ENCODE data around the gene AJM1. TPM values are rescaled to one million over a fixed set of nuclear protein-coding genes. Genes with fewer than 3 reads are reported as not detected.

Gene AJM1
- total and polyA plus RNA-seq, 2 donors (not counting 1 experiment from before 2014, with no cell fraction given): 1.7 to 2.9 TPM

GRCh38 chr9:136798708-136799078 is 43.6 kb upstream of the AJM1 start:
- no peak overlapping the region for H3K27ac Mint-ChIP-seq
- no peak for TF ChIP-seq EZH2 (IDR thresholded peaks at IDR 0.05; ENCODE audit: borderline replicate concordance, insufficient read depth, low read depth, low read length, poor library complexity, severe bottlenecking)
- TF ChIP-seq CTCF (IDR thresholded peaks at IDR 0.05): no peak
- no peaks in the 10 kb centered on the region for H3K9me3 Mint-ChIP-seq (ENCODE audit: insufficient read depth)
- Histone ChIP-seq H3K79me2 (ENCODE audit: control insufficient read depth, insufficient read depth, low read length) (no peaks in the 10 kb centered on the region), H3K4me1 (ENCODE audit: control insufficient read depth in 2 of 2, insufficient read depth in 2 of 2, low read length in 2 of 2) (peaks cover 20 to 30% of the 10 kb centered on the region in 2 donors), H3K27me3 (replicated peaks in 1 of 4; ENCODE audit: control extremely low read depth in 1 of 4, control insufficient read depth in 3 of 4, insufficient read depth in 4 of 4, low read length in 3 of 4) (peaks cover 0 to 25% (median 11%) of the 10 kb centered on the region in 4 experiments), H3K9ac (ENCODE audit: low read length) (no peak overlapping the region), H3K27ac (ENCODE audit: low read length in 2 of 2) (no peak overlapping the region), H4K20me1 (ENCODE audit: control insufficient read depth, insufficient read depth, low read length, poor library complexity, severe bottlenecking) (no peaks in the 10 kb centered on the region), H3K4me3 (ENCODE audit: control extremely low read depth in 1 of 5, extremely low read depth in 1 of 5, insufficient read depth in 1 of 5, low read depth in 2 of 5, low read length in 4 of 5) (no peak overlapping the region), H3K4me2 (replicated peaks; ENCODE audit: low read depth, low read length, poor library complexity, severe bottlenecking) (peak overlapping the region; percentile 99), H3K36me3 (replicated peaks in 1 of 2; ENCODE audit: control extremely low read depth in 1 of 2, control insufficient read depth in 1 of 2, extremely low read depth in 1 of 2, insufficient read depth in 2 of 2, low read length in 1 of 2) (no peaks in the 10 kb centered on the region), H3K9me3 (ENCODE audit: control extremely low read depth in 1 of 3, control insufficient read depth in 2 of 3, insufficient read depth in 1 of 3, low read length in 2 of 3) (no peaks in the 10 kb centered on the region), H2AFZ (ENCODE audit: insufficient read depth, low read depth, low read length, poor library complexity, severe bottlenecking) (no peak overlapping the region)
- ATAC-seq (ENCODE audit: low read depth): no peak
- no peak overlapping the region for H3K4me3 Mint-ChIP-seq
- ChIA-PET POLR2A (no interaction called here), CTCF (interaction anchor here (0.8 to 1.5 kb wide), 3 partner anchors 11 to 250 kb away, joined by 3 to 4 read pairs (median 3); no protein-coding TSS in a partner anchor)
- no peak for DNase-seq
- peaks cover 6% of the 10 kb centered on the region for H3K27me3 Mint-ChIP-seq
- H3K4me1 Mint-ChIP-seq: peaks cover 18% of the 10 kb centered on the region
- 84% methylated on average over 5 of the region's 6 CpGs for whole genome bisulfite sequencing (ENCODE audit: insufficient coverage)
- intact Hi-C loops (cut with micrococcal nuclease): loop anchor here (10.0 kb wide), 1 partner anchor 656 kb away; the partner anchor contains the start of gene NSMF

- Histone ChIP-seq H3K4me1 (ENCODE audit: control insufficient read depth in 2 of 2, insufficient read depth in 2 of 2, low read length in 2 of 2) (peaks cover 20 to 30% of the 10 kb centered on the region in 2 donors), H2AFZ (ENCODE audit: insufficient read depth, low read depth, low read length, poor library complexity, severe bottlenecking) (peak overlapping the region; percentile 76), H3K36me3 (replicated peaks in 1 of 2; ENCODE audit: control extremely low read depth in 1 of 2, control insufficient read depth in 1 of 2, extremely low read depth in 1 of 2, insufficient read depth in 2 of 2, low read length in 1 of 2) (no peaks in the 10 kb centered on the region), H3K9ac (ENCODE audit: low read length) (peak overlapping the region; percentile 73), H3K9me3 (ENCODE audit: control extremely low read depth in 1 of 3, control insufficient read depth in 2 of 3, insufficient read depth in 1 of 3, low read length in 2 of 3) (no peaks in the 10 kb centered on the region), H4K20me1 (ENCODE audit: control insufficient read depth, insufficient read depth, low read length, poor library complexity, severe bottlenecking) (no peaks in the 10 kb centered on the region), H3K79me2 (ENCODE audit: control insufficient read depth, insufficient read depth, low read length) (peaks cover 4% of the 10 kb centered on the region), H3K4me2 (replicated peaks; ENCODE audit: low read depth, low read length, poor library complexity, severe bottlenecking) (peak overlapping the region; percentile 99), H3K27me3 (replicated peaks in 1 of 4; ENCODE audit: control extremely low read depth in 1 of 4, control insufficient read depth in 3 of 4, insufficient read depth in 4 of 4, low read length in 3 of 4) (peaks cover 0 to 25% (median 11%) of the 10 kb centered on the region in 4 experiments), H3K4me3 (ENCODE audit: control extremely low read depth in 1 of 5, extremely low read depth in 1 of 5, insufficient read depth in 1 of 5, low read depth in 2 of 5, low read length in 4 of 5) (peak overlapping the region in 4 of 5 experiments; percentile 58 to 81 (median 65)), H3K27ac (ENCODE audit: low read length in 2 of 2) (no peak overlapping the region)
- 20% methylated on average over 34 of the region's 35 CpGs for WGBS (ENCODE audit: insufficient coverage)
- ChIA-PET CTCF (interaction anchor here (0.8 to 1.7 kb wide), 5 partner anchors 12 to 249 kb away, joined by 3 to 6 read pairs (median 3); no protein-coding TSS in a partner anchor), POLR2A (interaction anchor here (0.6 to 1.2 kb wide), 5 partner anchors 12 to 277 kb away, joined by 3 to 7 read pairs (median 3); no protein-coding TSS in a partner anchor)
- ATAC-seq (ENCODE audit: low read depth) (no peak), DNase-seq (peak; percentile 33)
- Mint-ChIP-seq H3K4me1 (peaks cover 18% of the 10 kb centered on the region), H3K27ac (no peak overlapping the region), H3K4me3 (peak overlapping the region; percentile 80), H3K27me3 (peaks cover 6% of the 10 kb centered on the region), H3K9me3 (ENCODE audit: insufficient read depth) (no peaks in the 10 kb centered on the region)
- intact Hi-C loops (cut with micrococcal nuclease): loop anchor here (10.0 kb wide), 1 partner anchor 656 kb away; the partner anchor contains the start of gene NSMF
- no peak for TF ChIP-seq CTCF (IDR thresholded peaks at IDR 0.05)
- no peak for TF ChIP-seq EZH2 (IDR thresholded peaks at IDR 0.05; ENCODE audit: borderline replicate concordance, insufficient read depth, low read depth, low read length, poor library complexity, severe bottlenecking)
Measured at GRCh38 chr9:136799079-136799853, 43.0 kb upstream of the AJM1 start.
